ENCODE data around the gene DIAPH3.

DIAPH3 gene

GRCh38 chr13:60035874-60036273 is 127.9 kb downstream of the DIAPH3 start:
- DNase-seq, result no peak
- intact Hi-C loops (cut with DNase I), result no loop called here

GRCh38 chr13:60032851-60033250 is 130.9 kb downstream of the DIAPH3 start:
- intact Hi-C loops (cut with DNase I), result no loop called here
- DNase-seq, result no peak

GRCh38 chr13:60028021-60028420 is 135.7 kb downstream of the DIAPH3 start:
- DNase-seq, result no peak
- intact Hi-C loops (cut with DNase I), result no loop called here

- DNase-seq, result no peak
- intact Hi-C loops (cut with DNase I), result no loop called here
Measured at GRCh38 chr13:60026286-60026685, 137.4 kb downstream of the DIAPH3 start.

GRCh38 chr13:60020288-60020687 is 143.4 kb downstream of the DIAPH3 start:
- DNase-seq, result no peak
- intact Hi-C loops (cut with DNase I), result no loop called here

- no peak for DNase-seq
- intact Hi-C loops (cut with DNase I), result no loop called here
Measured at GRCh38 chr13:60019119-60019993, 144.4 kb downstream of the DIAPH3 start.

GRCh38 chr13:60018536-60018935 is 145.2 kb downstream of the DIAPH3 start:
- intact Hi-C loops (cut with DNase I), result no loop called here

GRCh38 chr13:60016229-60016628 is 147.5 kb downstream of the DIAPH3 start:
- intact Hi-C loops (cut with DNase I), result no loop called here
- no peak for DNase-seq

More at GRCh38 chr13:60018536-60018935, 145.2 kb downstream of the DIAPH3 start:
- DNase-seq, result no peak

GRCh38 chr13:60013166-60013565 is 150.6 kb downstream of the DIAPH3 start:
- intact Hi-C loops (cut with DNase I), result no loop called here
- no peak for DNase-seq

GRCh38 chr13:60012488-60012887 is 151.2 kb downstream of the DIAPH3 start:
- intact Hi-C loops (cut with DNase I), result no loop called here
- DNase-seq, result no peak

- intact Hi-C loops (cut with DNase I), result no loop called here
- peak in 1 of 10 donors; percentile 80 for DNase-seq
Measured at GRCh38 chr13:60009300-60010253, 154.2 kb downstream of the DIAPH3 start.

- intact Hi-C loops (cut with DNase I), result no loop called here
- DNase-seq, result no peak
Measured at GRCh38 chr13:60001889-60002288, 161.8 kb downstream of the DIAPH3 start.

- no peak for DNase-seq
- intact Hi-C loops (cut with DNase I), result no loop called here
Measured at GRCh38 chr13:60000976-60001375, 162.8 kb downstream of the DIAPH3 start.

- DNase-seq, result no peak
- intact Hi-C loops (cut with DNase I), result no loop called here
Measured at GRCh38 chr13:60000081-60000480, 163.6 kb downstream of the DIAPH3 start.

GRCh38 chr13:59997976-59998375 is 165.8 kb downstream of the DIAPH3 start:
- intact Hi-C loops (cut with DNase I), result no loop called here
- DNase-seq, result no peak

GRCh38 chr13:59996461-59996980 is 167.2 kb downstream of the DIAPH3 start:
- intact Hi-C loops (cut with DNase I), result no loop called here
- no peak for DNase-seq

- intact Hi-C loops (cut with DNase I), result no loop called here
- DNase-seq, result no peak
Measured at GRCh38 chr13:59991395-59991794, 172.3 kb downstream of the DIAPH3 start.

GRCh38 chr13:59982631-59983382 is 180.9 kb downstream of the DIAPH3 start:
- DNase-seq, result no peak
- intact Hi-C loops (cut with DNase I), result no loop called here

GRCh38 chr13:59979589-59979988 is 184.1 kb downstream of the DIAPH3 start:
- intact Hi-C loops (cut with DNase I), result no loop called here

GRCh38 chr13:59978862-59979261 is 184.9 kb downstream of the DIAPH3 start:
- intact Hi-C loops (cut with DNase I), result no loop called here
- no peak for DNase-seq

More at GRCh38 chr13:59979589-59979988, 184.1 kb downstream of the DIAPH3 start:
- DNase-seq, result no peak

Measured in posterior cingulate gyrus (tissue), 11 donors.